ENCODE data around the gene DDR2. TPM values are rescaled to one million over a fixed set of nuclear protein-coding genes. Genes with fewer than 3 reads are reported as not detected.

Gene DDR2
- total RNA-seq, 1 donor from 2014 or later, result 0.37 TPM

- Mint-ChIP-seq H3K4me1 (no peaks in the 10 kb centered on the region), H3K36me3 (ENCODE audit: low read depth) (no peaks in the 10 kb centered on the region)
- intact Hi-C loops (cut with micrococcal nuclease), result no loop called here
Observed at GRCh38 chr1:162706003-162706402, 73.7 kb downstream of the DDR2 start.

GRCh38 chr1:162706606-162707005 is 74.3 kb downstream of the DDR2 start:
- H3K9me3 Mint-ChIP-seq, result no peaks in the 10 kb centered on the region
- H3K4me1 Mint-ChIP-seq, result no peaks in the 10 kb centered on the region
- DNase-seq, result no peak
- no peak overlapping the region for H3K27ac Mint-ChIP-seq
- intact Hi-C loops (cut with micrococcal nuclease), result no loop called here
- no peak overlapping the region for H3K4me3 Mint-ChIP-seq
- H3K36me3 Mint-ChIP-seq (ENCODE audit: low read depth), result no peaks in the 10 kb centered on the region
- H3K27me3 Mint-ChIP-seq, result no peaks in the 10 kb centered on the region

More at GRCh38 chr1:162706003-162706402, 73.7 kb downstream of the DDR2 start:
- H3K9me3 Mint-ChIP-seq, result no peaks in the 10 kb centered on the region
- H3K27me3 Mint-ChIP-seq, result no peaks in the 10 kb centered on the region
- DNase-seq, result no peak
- H3K4me3 Mint-ChIP-seq, result no peak overlapping the region
- H3K27ac Mint-ChIP-seq, result no peak overlapping the region

- Mint-ChIP-seq H3K27me3 (no peaks in the 10 kb centered on the region), H3K9me3 (no peaks in the 10 kb centered on the region), H3K4me1 (no peaks in the 10 kb centered on the region), H3K4me3 (no peak overlapping the region), H3K36me3 (ENCODE audit: low read depth) (no peaks in the 10 kb centered on the region), H3K27ac (no peak overlapping the region)
- no peak for DNase-seq
- intact Hi-C loops (cut with micrococcal nuclease), result no loop called here
Observed at GRCh38 chr1:162708286-162708685, 76.0 kb downstream of the DDR2 start.

GRCh38 chr1:162709132-162709860 is 77.0 kb downstream of the DDR2 start:
- H3K4me1 Mint-ChIP-seq, result no peaks in the 10 kb centered on the region
- no peaks in the 10 kb centered on the region for H3K36me3 Mint-ChIP-seq (ENCODE audit: low read depth)
- H3K27me3 Mint-ChIP-seq, result peaks cover 2% of the 10 kb centered on the region
- no peak for DNase-seq
- intact Hi-C loops (cut with micrococcal nuclease), result no loop called here
- H3K9me3 Mint-ChIP-seq, result no peaks in the 10 kb centered on the region
- H3K27ac Mint-ChIP-seq, result no peak overlapping the region
- no peak overlapping the region for H3K4me3 Mint-ChIP-seq

- Mint-ChIP-seq H3K9me3 (no peaks in the 10 kb centered on the region), H3K27ac (no peak overlapping the region), H3K4me1 (no peaks in the 10 kb centered on the region), H3K27me3 (peaks cover 5% of the 10 kb centered on the region), H3K36me3 (ENCODE audit: low read depth) (no peaks in the 10 kb centered on the region), H3K4me3 (no peak overlapping the region)
- no peak for DNase-seq
- intact Hi-C loops (cut with micrococcal nuclease), result no loop called here
Observed at GRCh38 chr1:162709870-162710269, 77.6 kb downstream of the DDR2 start.

- Mint-ChIP-seq H3K36me3 (ENCODE audit: low read depth) (no peaks in the 10 kb centered on the region), H3K4me1 (no peaks in the 10 kb centered on the region)
Observed at GRCh38 chr1:162710345-162710744, 78.1 kb downstream of the DDR2 start.

GRCh38 chr1:162710780-162711465 is 78.7 kb downstream of the DDR2 start:
- H3K27me3 Mint-ChIP-seq, result peaks cover 10% of the 10 kb centered on the region
- no peak for DNase-seq
- H3K27ac Mint-ChIP-seq, result no peak overlapping the region
- no peaks in the 10 kb centered on the region for H3K9me3 Mint-ChIP-seq
- no peaks in the 10 kb centered on the region for H3K36me3 Mint-ChIP-seq (ENCODE audit: low read depth)
- H3K4me3 Mint-ChIP-seq, result no peak overlapping the region
- intact Hi-C loops (cut with micrococcal nuclease), result no loop called here
- H3K4me1 Mint-ChIP-seq, result no peaks in the 10 kb centered on the region

More at GRCh38 chr1:162710345-162710744, 78.1 kb downstream of the DDR2 start:
- Mint-ChIP-seq H3K27me3 (peaks cover 9% of the 10 kb centered on the region), H3K27ac (no peak overlapping the region), H3K4me3 (no peak overlapping the region), H3K9me3 (no peaks in the 10 kb centered on the region)
- intact Hi-C loops (cut with micrococcal nuclease), result no loop called here
- no peak for DNase-seq

GRCh38 chr1:162712317-162713029 is 80.2 kb downstream of the DDR2 start:
- H3K4me1 Mint-ChIP-seq, result no peaks in the 10 kb centered on the region
- no peaks in the 10 kb centered on the region for H3K36me3 Mint-ChIP-seq (ENCODE audit: low read depth)
- no peak overlapping the region for H3K27ac Mint-ChIP-seq
- intact Hi-C loops (cut with micrococcal nuclease), result no loop called here
- no peak for DNase-seq
- H3K4me3 Mint-ChIP-seq, result no peak overlapping the region
- H3K27me3 Mint-ChIP-seq, result peaks cover 10% of the 10 kb centered on the region
- no peaks in the 10 kb centered on the region for H3K9me3 Mint-ChIP-seq

- Mint-ChIP-seq H3K4me3 (no peak overlapping the region), H3K27ac (no peak overlapping the region), H3K27me3 (peaks cover 17% of the 10 kb centered on the region), H3K9me3 (no peaks in the 10 kb centered on the region), H3K4me1 (no peaks in the 10 kb centered on the region), H3K36me3 (ENCODE audit: low read depth) (no peaks in the 10 kb centered on the region)
- DNase-seq, result no peak
- intact Hi-C loops (cut with micrococcal nuclease), result no loop called here
Observed at GRCh38 chr1:162716123-162716522, 83.9 kb downstream of the DDR2 start.

- intact Hi-C loops (cut with micrococcal nuclease), result no loop called here
- H3K27ac Mint-ChIP-seq, result no peak overlapping the region
- no peaks in the 10 kb centered on the region for H3K9me3 Mint-ChIP-seq
- no peaks in the 10 kb centered on the region for H3K36me3 Mint-ChIP-seq (ENCODE audit: low read depth)
- no peaks in the 10 kb centered on the region for H3K4me1 Mint-ChIP-seq
- DNase-seq, result no peak
- peaks cover 19% of the 10 kb centered on the region for H3K27me3 Mint-ChIP-seq
- H3K4me3 Mint-ChIP-seq, result no peak overlapping the region
Observed at GRCh38 chr1:162716552-162716951, 84.3 kb downstream of the DDR2 start.

- H3K27ac Mint-ChIP-seq, result no peak overlapping the region
- intact Hi-C loops (cut with micrococcal nuclease), result no loop called here
- H3K27me3 Mint-ChIP-seq, result peaks cover 21% of the 10 kb centered on the region
- no peaks in the 10 kb centered on the region for H3K4me1 Mint-ChIP-seq
- DNase-seq, result no peak
- no peak overlapping the region for H3K4me3 Mint-ChIP-seq
- no peaks in the 10 kb centered on the region for H3K36me3 Mint-ChIP-seq (ENCODE audit: low read depth)
- H3K9me3 Mint-ChIP-seq, result no peaks in the 10 kb centered on the region
Observed at GRCh38 chr1:162717548-162718184, 85.4 kb downstream of the DDR2 start.

GRCh38 chr1:162719678-162720077 is 87.4 kb downstream of the DDR2 start:
- Mint-ChIP-seq H3K27ac (no peak overlapping the region), H3K27me3 (peaks cover 15% of the 10 kb centered on the region), H3K4me3 (no peak overlapping the region), H3K4me1 (no peaks in the 10 kb centered on the region), H3K9me3 (no peaks in the 10 kb centered on the region), H3K36me3 (ENCODE audit: low read depth) (no peaks in the 10 kb centered on the region)
- no peak for DNase-seq
- intact Hi-C loops (cut with micrococcal nuclease), result no loop called here

GRCh38 chr1:162720996-162721395 is 88.7 kb downstream of the DDR2 start:
- intact Hi-C loops (cut with micrococcal nuclease), result no loop called here
- Mint-ChIP-seq H3K36me3 (ENCODE audit: low read depth) (no peaks in the 10 kb centered on the region), H3K4me3 (no peak overlapping the region)

GRCh38 chr1:162721471-162721870 is 89.2 kb downstream of the DDR2 start:
- H3K27ac Mint-ChIP-seq, result no peak overlapping the region
- H3K36me3 Mint-ChIP-seq (ENCODE audit: low read depth), result no peaks in the 10 kb centered on the region
- H3K27me3 Mint-ChIP-seq, result peaks cover 11% of the 10 kb centered on the region
- no peaks in the 10 kb centered on the region for H3K4me1 Mint-ChIP-seq
- no peak for DNase-seq
- intact Hi-C loops (cut with micrococcal nuclease), result no loop called here
- no peak overlapping the region for H3K4me3 Mint-ChIP-seq
- no peaks in the 10 kb centered on the region for H3K9me3 Mint-ChIP-seq

More at GRCh38 chr1:162720996-162721395, 88.7 kb downstream of the DDR2 start:
- peaks cover 11% of the 10 kb centered on the region for H3K27me3 Mint-ChIP-seq
- no peaks in the 10 kb centered on the region for H3K9me3 Mint-ChIP-seq
- no peak for DNase-seq
- H3K27ac Mint-ChIP-seq, result no peak overlapping the region
- H3K4me1 Mint-ChIP-seq, result no peaks in the 10 kb centered on the region
